ENCODE data around the gene SLC2A3. TPM values are rescaled to one million over a fixed set of nuclear protein-coding genes. Genes with fewer than 3 reads are reported as not detected.
"Not testable (repeated sequence)": the region's sequence is repeated elsewhere in the genome, so short reads cannot be mapped to it uniquely, and the experiment has no call there.

Gene SLC2A3
- total RNA-seq, 2 donors from 2014 or later: 8.9 to 11.8 TPM

GRCh38 chr12:7881736-7882120, 54.3 kb downstream of the SLC2A3 start:
- intact Hi-C loops (cut with DNase I, micrococcal nuclease); DNase-seq; ATAC-seq: not testable (repeated sequence)

GRCh38 chr12:7880952-7881735, 54.8 kb downstream of the SLC2A3 start:
- DNase-seq; intact Hi-C loops (cut with DNase I, micrococcal nuclease); ATAC-seq: not testable (repeated sequence)

GRCh38 chr12:7879246-7879645, 56.7 kb downstream of the SLC2A3 start:
- intact Hi-C loops (cut with DNase I, micrococcal nuclease): no loop called here
- ATAC-seq (no peak), DNase-seq (no peak)

- intact Hi-C loops (cut with DNase I, micrococcal nuclease): no loop called here
- ATAC-seq: no peak
- DNase-seq: no peak
Measured at GRCh38 chr12:7877420-7877819, 58.6 kb downstream of the SLC2A3 start.

- no peak for ATAC-seq
Measured at GRCh38 chr12:7872566-7873319, 63.2 kb downstream of the SLC2A3 start, which contains the start of gene SLC2A14. Gene SLC2A14, minus strand, starts transcription at chr12:7872915. Its CDS starts 3,035 bp downstream, at chr12:7869880.

GRCh38 chr12:7870335-7870734, 65.7 kb downstream of the SLC2A3 start:
- DNase-seq: no peak
- no peak for ATAC-seq
- intact Hi-C loops (cut with DNase I, micrococcal nuclease): no loop called here

More at GRCh38 chr12:7872566-7873319, 63.2 kb downstream of the SLC2A3 start, which contains the start of gene SLC2A14:
- intact Hi-C loops (cut with DNase I, micrococcal nuclease): no loop called here
- DNase-seq: no peak

Other genes starting within 250 kb of the SLC2A3 start
- gene GDF3, start 240.4 kb downstream of the SLC2A3 start, total RNA-seq: not detected
- gene DPPA3, start 224.8 kb downstream of the SLC2A3 start, total RNA-seq: not detected
- gene CLEC4C, start 188.8 kb downstream of the SLC2A3 start, total RNA-seq: not detected
- not detected for gene NANOGNB, start 171.0 kb downstream of the SLC2A3 start, total RNA-seq
- gene NANOG, start 146.8 kb downstream of the SLC2A3 start, total RNA-seq: under 1 TPM; 0.09 to 0.22 TPM
- gene SLC2A14, start 63.3 kb downstream of the SLC2A3 start, total RNA-seq: under 1 TPM; 0.36 to 0.37 TPM
- gene FOXJ2, start 96.5 kb upstream of the SLC2A3 start, total RNA-seq: 10 to 100 TPM; 10.7 to 13.3 TPM
- gene C3AR1, start 130.2 kb upstream of the SLC2A3 start, total RNA-seq: 1 to 10 TPM; 2.1 to 7.4 TPM
- gene NECAP1, start 146.1 kb upstream of the SLC2A3 start, total RNA-seq: 10 to 100 TPM; 41.1 to 43.8 TPM
- 1 to 10 TPM in 1 of 2 donors, under 1 TPM in 1; 0.70 to 1.3 TPM for gene CLEC4A, start 187.4 kb upstream of the SLC2A3 start, total RNA-seq
- gene ZNF705A, start 220.8 kb upstream of the SLC2A3 start, total RNA-seq: not detected